ENCODE results near the gene GOLGA8K.
"Not testable (repeated sequence)": the region's sequence is repeated elsewhere in the genome, so short reads cannot be mapped to it uniquely, and the experiment has no call there.

The GOLGA8K gene, protein sequence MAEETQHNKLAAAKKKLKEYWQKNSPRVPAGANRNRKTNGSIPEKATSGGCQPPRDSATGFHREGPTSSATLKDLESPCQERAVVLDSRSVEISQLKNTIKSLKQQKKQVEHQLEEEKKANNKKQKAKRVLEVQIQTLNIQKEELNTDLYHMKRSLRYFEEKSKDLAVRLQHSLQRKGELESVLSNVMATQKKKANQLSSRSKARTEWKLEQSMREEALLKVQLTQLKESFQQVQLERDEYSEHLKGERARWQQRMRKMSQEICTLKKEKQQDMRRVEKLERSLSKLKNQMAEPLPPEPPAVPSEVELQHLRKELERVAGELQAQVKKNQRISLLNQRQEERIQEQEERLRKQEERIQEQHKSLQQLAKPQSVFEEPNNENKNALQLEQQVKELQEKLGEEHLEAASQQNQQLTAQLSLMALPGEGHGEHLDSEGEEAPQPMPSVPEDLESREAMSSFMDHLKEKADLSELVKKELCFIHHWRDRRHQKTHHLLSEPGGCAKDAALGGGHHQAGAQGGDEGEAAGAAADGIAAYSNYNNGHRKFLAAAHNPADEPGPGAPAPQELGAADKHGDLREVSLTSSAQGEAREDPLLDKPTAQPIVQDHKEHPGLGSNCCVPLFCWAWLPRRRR

DNA sequence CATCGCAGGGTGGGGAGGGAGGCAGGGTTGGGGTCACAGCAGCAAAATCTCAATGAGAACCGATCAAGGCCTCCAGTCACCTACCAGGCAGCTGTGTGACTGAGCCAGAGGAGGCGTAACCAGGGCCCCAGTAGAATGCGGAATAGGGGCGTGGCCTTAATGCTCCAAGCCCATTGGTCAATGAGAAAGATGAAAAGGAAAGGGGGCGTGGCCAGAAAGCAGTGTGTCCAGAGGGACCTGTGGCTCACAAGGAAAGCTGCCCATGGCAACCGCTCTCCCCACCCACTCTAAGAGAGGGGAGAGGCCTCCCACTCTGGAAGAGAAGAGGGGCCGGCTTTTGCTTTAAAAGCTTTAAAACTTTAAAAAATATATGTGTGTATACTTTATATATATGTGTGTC lies at the start of gene GOLGA8K:
Gene GOLGA8K (minus strand): TSS at position 101 of the 400 bp plus-strand sequence. CDS start 98 bp downstream, at position 3.
- H3K27me3 ChIP-seq (replicated peaks); H3K27ac ChIP-seq; H3K36me3 ChIP-seq (replicated peaks); DNase-seq; H3K4me3 ChIP-seq (ENCODE audit: low read depth, low read length); in situ Hi-C loops (cut with HindIII; ENCODE audit: low pct_ligation_motif_present, low sequenced_read_pairs): not testable (repeated sequence)

DNA sequence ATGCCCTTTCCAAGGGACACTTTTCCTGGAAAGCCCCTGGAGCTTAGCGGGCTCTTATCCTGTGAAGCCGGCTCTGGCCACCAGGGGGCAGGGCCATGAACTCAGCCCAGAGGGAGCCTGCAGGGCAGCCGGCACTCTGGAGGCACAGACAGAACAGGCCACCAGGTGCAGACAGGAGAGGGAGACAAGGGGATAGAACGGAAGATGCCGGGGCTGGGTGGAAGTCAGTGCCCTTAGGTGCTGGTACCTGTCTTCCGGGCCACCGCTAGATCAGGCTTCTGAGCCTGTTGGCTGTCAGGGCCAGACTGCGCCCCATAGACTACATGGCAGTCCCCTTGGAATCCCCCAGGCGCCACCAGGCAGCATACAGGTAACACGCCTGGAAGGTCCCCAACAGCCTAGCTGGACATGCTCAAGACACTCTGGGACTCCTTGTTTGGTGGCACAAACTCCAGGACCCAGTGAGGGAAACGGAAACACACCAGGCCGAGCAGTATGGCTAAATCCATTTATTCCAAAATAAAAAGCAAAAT lies 37.4 kb upstream of the GOLGA8K start:
- H3K27ac ChIP-seq; in situ Hi-C loops (cut with HindIII; ENCODE audit: low pct_ligation_motif_present, low sequenced_read_pairs); H3K4me3 ChIP-seq (ENCODE audit: low read depth, low read length); H3K36me3 ChIP-seq (replicated peaks); H3K27me3 ChIP-seq (replicated peaks); DNase-seq: not testable (repeated sequence)

DNA sequence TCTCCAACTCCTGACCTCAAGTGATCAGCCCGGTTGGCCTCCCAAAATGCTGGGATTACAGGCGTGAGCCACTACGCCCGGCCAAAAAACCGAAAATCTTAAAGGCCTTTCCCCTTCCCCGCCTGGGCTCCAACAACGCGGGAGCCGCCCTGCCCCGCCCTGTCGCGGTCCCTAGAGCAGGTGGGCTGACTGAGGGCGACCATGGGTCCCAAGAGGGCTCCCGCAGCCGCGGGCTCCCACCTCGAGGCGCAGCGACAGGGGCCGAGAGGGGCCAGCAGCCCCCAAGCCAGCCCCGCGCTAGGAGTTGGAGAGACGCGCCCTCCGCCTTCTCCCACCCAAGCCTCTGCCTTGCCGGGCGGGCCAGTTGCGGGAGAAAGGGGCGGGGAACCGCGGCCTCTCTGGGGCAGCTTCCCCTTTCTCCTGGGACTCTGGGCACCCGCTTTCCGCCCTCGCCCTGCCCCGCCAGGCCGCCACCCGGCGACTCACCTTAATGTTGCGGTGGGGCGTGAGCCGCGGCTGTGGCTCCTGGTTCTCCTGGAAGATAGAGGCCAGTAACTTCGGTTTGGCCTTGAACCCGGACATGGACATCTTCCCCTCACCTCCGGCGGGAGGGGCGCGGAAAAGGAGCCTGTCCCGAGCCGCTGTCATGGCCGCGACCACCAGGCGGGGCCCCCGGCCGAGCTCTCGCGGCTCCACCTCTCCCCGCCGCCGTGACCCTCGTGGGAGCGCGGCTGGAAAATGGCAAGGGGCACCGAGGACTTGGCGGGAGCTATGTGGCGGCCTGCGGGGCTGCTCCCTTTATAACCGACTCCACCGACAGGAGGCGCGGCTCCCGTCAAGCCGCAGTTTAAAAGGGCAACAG lies 31.2 kb upstream of the GOLGA8K start:
- H3K36me3 ChIP-seq (replicated peaks); H3K4me3 ChIP-seq (ENCODE audit: low read depth, low read length); H3K27me3 ChIP-seq (replicated peaks); H3K27ac ChIP-seq; DNase-seq; in situ Hi-C loops (cut with HindIII; ENCODE audit: low pct_ligation_motif_present, low sequenced_read_pairs): not testable (repeated sequence)

DNA sequence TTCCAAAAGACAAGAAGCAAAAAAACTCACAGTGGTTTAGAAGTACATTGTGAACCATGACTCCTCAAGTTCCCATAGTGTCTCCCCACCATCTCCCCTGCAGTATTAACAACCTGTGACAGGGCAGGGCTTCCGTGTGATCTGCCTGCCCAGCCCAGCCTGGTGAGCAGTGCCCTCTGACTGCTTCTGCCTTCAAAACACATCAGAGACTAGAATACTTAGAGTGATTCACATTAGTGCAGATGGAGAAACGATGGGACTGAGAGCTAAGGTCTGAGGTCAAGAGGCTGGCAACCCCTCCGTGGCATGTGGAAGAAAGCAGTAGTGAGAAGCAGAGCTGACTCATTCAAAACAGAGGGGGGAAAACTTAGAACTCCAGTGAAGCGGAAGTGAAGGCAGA lies 24.5 kb upstream of the GOLGA8K start:
- H3K27ac ChIP-seq; DNase-seq; H3K36me3 ChIP-seq (replicated peaks); H3K27me3 ChIP-seq (replicated peaks); H3K4me3 ChIP-seq (ENCODE audit: low read depth, low read length); in situ Hi-C loops (cut with HindIII; ENCODE audit: low pct_ligation_motif_present, low sequenced_read_pairs): not testable (repeated sequence)

DNA sequence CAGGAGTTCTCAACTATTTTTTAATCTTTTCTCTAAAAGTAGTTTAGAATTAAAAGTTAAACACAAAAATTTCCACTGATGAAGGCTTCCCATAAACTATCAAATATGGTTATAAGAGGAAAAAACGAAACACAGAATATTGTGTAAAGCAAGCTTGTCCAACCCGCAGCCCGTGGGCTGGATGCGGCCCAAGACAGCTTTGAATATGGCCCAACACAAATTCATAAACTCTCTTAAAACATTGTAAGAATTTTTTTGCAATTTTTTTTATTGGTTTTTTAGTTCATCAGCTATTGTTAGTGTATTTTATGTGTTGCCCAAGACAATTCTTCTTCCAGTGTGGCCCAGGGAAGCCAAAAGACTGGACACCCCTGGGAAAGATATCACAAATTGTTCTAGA lies 23.4 kb upstream of the GOLGA8K start:
- in situ Hi-C loops (cut with HindIII; ENCODE audit: low pct_ligation_motif_present, low sequenced_read_pairs); H3K27ac ChIP-seq; DNase-seq: not testable (repeated sequence)

DNA sequence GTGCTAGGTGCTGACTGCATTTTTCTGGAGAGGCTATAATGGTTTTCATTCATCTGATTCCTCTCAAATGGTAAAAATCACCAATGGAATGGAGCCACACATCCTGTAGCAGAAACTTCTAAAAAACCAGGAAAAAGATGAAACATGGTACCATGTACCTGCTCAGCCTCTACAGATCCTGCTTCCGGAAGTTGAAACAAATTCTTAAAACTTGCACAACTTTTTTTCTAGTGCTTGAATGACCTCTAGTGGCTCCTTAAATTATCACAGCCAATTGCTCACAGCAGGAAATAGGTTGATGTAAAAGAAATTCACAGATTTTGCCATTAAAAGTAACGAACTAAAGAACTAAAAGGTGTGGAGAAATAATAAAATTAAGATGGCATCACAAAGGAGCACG lies 4.8 kb upstream of the GOLGA8K start:
- DNase-seq; H3K36me3 ChIP-seq (replicated peaks); H3K27ac ChIP-seq; in situ Hi-C loops (cut with HindIII; ENCODE audit: low pct_ligation_motif_present, low sequenced_read_pairs); H3K4me3 ChIP-seq (ENCODE audit: low read depth, low read length); H3K27me3 ChIP-seq (replicated peaks): not testable (repeated sequence)

More for the DNA sequence above, 23.4 kb upstream of the GOLGA8K start:
- H3K36me3 ChIP-seq (replicated peaks); H3K27me3 ChIP-seq (replicated peaks); H3K4me3 ChIP-seq (ENCODE audit: low read depth, low read length): not testable (repeated sequence)

DNA sequence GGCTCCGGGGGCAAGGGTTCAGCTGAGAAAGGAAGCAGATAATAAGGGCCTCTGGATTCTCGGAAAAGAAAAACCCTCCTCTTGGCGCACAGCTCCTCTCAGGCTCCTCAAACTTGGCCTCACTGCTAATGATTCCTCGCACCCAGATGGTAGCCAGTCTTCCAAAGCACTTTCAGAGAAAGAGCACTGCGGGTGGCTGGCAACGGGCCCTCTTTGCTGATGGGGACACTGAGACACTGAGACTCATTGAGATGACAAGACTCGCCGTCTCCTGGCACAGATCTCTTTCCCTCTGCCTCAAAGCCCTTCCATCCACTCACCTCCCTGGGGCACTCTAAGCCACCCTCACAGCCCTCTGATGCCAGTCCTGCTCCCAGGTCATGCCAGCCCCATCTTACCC lies 6.6 kb downstream of the GOLGA8K start:
- DNase-seq; H3K4me3 ChIP-seq (ENCODE audit: low read depth, low read length); H3K36me3 ChIP-seq (replicated peaks); H3K27ac ChIP-seq; H3K27me3 ChIP-seq (replicated peaks); in situ Hi-C loops (cut with HindIII; ENCODE audit: low pct_ligation_motif_present, low sequenced_read_pairs): not testable (repeated sequence)

DNA sequence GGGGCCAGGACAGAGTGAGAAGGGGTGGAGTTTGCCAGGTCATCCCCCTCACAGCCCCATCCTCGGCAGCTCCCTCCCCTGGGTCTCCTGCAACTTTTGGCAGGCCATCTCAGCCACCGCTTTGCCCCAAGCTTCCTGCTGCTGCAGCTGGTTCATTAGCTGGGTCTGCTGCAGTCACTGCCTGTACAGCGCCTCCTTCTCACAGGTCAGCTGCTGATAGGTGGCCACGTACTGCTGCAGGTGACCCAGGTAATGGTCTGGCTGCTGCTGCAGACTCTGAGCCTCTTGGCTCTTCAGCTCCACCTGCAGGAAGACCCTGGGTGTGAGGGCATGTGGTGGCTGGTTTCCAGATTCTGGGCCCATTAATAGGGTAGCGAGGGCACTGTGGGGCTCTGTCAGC lies 8.3 kb downstream of the GOLGA8K start:
- H3K36me3 ChIP-seq (replicated peaks); H3K4me3 ChIP-seq (ENCODE audit: low read depth, low read length); H3K27ac ChIP-seq; DNase-seq; in situ Hi-C loops (cut with HindIII; ENCODE audit: low pct_ligation_motif_present, low sequenced_read_pairs); H3K27me3 ChIP-seq (replicated peaks): not testable (repeated sequence)

DNA sequence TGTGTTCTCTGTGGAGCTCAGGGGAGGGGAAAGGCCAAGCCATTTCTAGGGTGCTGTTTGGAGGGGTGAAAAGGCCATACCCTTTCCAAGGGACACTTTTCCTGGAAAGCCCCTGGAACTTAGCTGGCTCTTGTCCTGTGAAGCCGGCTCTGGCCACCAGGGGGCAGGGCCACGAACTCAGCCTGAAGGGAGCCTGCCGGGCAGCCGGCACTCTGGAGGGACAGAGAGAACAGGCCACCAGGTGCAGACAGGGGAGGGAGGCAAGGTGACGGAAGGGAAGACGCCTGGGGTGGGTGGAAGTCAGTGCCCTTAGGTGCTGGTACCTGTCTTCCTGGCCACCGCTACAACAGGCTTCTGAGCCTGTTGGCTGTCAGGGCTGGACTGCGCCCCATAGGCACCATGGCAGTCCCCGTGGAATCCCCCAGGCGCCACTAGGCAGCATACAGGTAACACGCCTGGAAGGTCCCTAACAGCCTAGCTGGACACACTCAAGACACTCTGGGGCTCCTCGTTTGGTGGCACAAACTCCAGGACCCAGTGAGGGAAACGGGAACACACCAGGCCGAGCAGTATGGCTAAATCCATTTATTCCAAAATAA lies 14.9 kb downstream of the GOLGA8K start:
- in situ Hi-C loops (cut with HindIII; ENCODE audit: low pct_ligation_motif_present, low sequenced_read_pairs); H3K36me3 ChIP-seq (replicated peaks): not testable (repeated sequence)

DNA sequence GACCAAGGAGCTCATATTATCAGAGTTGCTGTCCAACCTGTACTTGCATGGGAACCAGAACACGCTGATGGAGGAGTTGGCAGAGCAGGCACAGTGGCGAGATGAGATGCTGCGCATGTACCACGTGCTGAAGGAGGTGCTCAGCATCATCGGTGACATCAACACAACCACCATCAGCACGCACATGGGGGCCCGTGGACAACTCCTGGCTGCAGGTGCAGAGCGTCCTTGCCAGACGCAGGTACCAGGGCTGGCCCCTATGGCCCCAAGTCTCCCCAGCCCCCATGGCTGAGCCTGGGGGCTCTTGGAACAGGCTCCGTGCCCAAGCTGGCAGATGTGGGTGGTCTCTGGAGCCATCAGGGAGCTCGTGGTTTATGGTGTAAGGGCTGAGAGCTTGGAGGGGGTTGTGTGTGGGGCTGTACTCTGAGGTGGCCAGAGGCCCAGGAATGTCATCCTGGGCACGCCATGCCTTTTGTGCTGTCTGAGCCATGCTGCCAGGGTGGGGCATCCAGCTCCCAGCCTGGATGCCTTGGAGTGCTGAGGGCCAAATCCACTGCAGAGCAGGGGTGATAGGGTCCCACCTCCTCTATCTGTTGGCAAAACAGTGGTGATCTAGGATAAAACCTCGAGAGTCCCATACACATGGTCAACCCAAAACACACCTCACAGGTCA lies 17.1 kb downstream of the GOLGA8K start:
- H3K27me3 ChIP-seq (replicated peaks); in situ Hi-C loops (cut with HindIII; ENCODE audit: low pct_ligation_motif_present, low sequenced_read_pairs); H3K27ac ChIP-seq; H3K4me3 ChIP-seq (ENCODE audit: low read depth, low read length); DNase-seq; H3K36me3 ChIP-seq (replicated peaks): not testable (repeated sequence)

More for the DNA sequence above, 14.9 kb downstream of the GOLGA8K start:
- not testable (repeated sequence) for H3K4me3 ChIP-seq (ENCODE audit: low read depth, low read length); DNase-seq; H3K27ac ChIP-seq; H3K27me3 ChIP-seq (replicated peaks)

DNA sequence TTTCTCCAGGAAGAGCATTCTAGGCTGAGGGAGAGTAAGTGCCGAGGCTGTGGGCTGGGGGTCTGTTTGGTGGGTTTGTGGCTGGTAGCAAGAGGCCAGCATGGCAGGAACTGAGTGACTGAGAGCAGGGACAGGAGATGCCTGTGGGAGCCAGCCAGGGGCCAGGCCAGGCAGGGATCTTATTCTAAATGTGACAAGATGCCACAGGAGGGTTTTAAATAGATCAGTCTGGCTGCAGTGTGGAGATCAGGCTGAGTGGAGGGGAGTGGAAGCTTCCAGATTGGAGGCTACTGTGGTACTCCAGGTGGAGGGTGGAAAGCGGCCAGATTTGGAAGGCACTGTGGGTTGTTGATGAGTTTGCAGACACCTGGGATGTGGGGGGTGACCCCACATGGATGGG lies 28.9 kb downstream of the GOLGA8K start:
- H3K27ac ChIP-seq; H3K36me3 ChIP-seq (replicated peaks); DNase-seq; H3K27me3 ChIP-seq (replicated peaks); H3K4me3 ChIP-seq (ENCODE audit: low read depth, low read length); in situ Hi-C loops (cut with HindIII; ENCODE audit: low pct_ligation_motif_present, low sequenced_read_pairs): not testable (repeated sequence)

DNA sequence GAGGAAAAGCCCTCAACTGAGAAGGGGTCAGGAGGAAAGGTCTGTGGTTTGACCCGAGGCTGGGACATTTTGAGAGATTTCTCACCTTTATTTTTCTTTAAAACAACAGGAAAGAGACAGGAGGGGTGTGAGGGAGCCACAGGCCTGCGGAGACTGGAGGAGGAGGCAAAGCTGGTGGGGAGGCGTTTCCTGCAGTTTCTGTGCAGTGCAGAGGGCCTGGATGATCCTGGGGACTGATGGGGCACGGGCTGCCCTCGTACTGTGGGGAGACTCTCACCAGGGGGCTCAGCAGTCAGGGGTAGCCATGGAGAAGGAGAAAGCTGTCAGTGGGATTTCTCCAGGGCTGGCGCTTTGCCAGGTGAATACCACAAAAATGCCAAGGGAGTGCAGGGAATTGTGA lies 29.4 kb downstream of the GOLGA8K start:
- in situ Hi-C loops (cut with HindIII; ENCODE audit: low pct_ligation_motif_present, low sequenced_read_pairs); H3K27me3 ChIP-seq (replicated peaks): not testable (repeated sequence)

DNA sequence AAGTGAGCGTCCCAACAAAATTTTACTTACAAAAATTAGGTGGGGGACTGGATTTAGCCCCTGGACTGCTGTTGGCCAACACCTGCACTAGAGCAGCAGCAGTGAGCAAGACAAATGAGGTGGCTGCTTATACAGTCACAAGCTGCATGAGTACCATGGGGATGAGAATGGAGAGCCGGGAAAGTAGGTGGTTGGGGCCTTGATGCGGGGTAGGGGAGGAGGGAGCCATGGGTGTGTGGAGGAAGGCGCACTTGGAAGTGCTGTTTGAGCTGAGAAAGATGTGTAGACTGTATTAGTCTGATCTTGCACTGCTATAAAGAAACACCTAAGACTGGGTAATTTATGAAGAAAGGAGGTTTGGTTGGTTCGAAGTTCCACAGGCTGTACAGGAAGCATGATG lies 31.0 kb downstream of the GOLGA8K start:
- in situ Hi-C loops (cut with HindIII; ENCODE audit: low pct_ligation_motif_present, low sequenced_read_pairs); DNase-seq; H3K27me3 ChIP-seq (replicated peaks); H3K36me3 ChIP-seq (replicated peaks); H3K27ac ChIP-seq; H3K4me3 ChIP-seq (ENCODE audit: low read depth, low read length): not testable (repeated sequence)

More for the DNA sequence above, 29.4 kb downstream of the GOLGA8K start:
- not testable (repeated sequence) for H3K36me3 ChIP-seq (replicated peaks); H3K4me3 ChIP-seq (ENCODE audit: low read depth, low read length); DNase-seq; H3K27ac ChIP-seq

Data from brain microvascular endothelial cell (primary cell).